ENCODE measurements around the gene UNG. TPM values are rescaled to one million over a fixed set of nuclear protein-coding genes. Genes with fewer than 3 reads are reported as not detected.

Gene UNG
- total RNA-seq, 1 donor from 2014 or later, result 32.4 TPM

- Mint-ChIP-seq H3K4me1 (ENCODE audit: low read depth, unreplicated experiment) (peaks cover 23% of the 10 kb centered on the region), H3K36me3 (ENCODE audit: unreplicated experiment) (no peaks in the 10 kb centered on the region), H3K27ac (ENCODE audit: unreplicated experiment) (no peak overlapping the region), H3K27me3 (ENCODE audit: unreplicated experiment) (peaks cover 2% of the 10 kb centered on the region), H3K4me3 (ENCODE audit: unreplicated experiment) (peak overlapping the region; percentile 98), H3K9me3 (ENCODE audit: unreplicated experiment) (peaks cover 5% of the 10 kb centered on the region)
- TF ChIP-seq CTCF (IDR thresholded peaks at IDR 0.05; ENCODE audit: partially characterized antibody, unreplicated experiment), result no peak
- no peak for DNase-seq
Observed at GRCh38 chr12:109097140-109097434, 310 bp upstream of the UNG start.

- peaks cover 5% of the 10 kb centered on the region for H3K9me3 Mint-ChIP-seq (ENCODE audit: unreplicated experiment)
- DNase-seq, result no peak
- TF ChIP-seq CTCF (IDR thresholded peaks at IDR 0.05; ENCODE audit: partially characterized antibody, unreplicated experiment), result no peak
- H3K4me1 Mint-ChIP-seq (ENCODE audit: low read depth, unreplicated experiment), result peaks cover 17% of the 10 kb centered on the region
- H3K36me3 Mint-ChIP-seq (ENCODE audit: unreplicated experiment), result no peaks in the 10 kb centered on the region
- peak overlapping the region; percentile 98 for H3K4me3 Mint-ChIP-seq (ENCODE audit: unreplicated experiment)
- peaks cover 2% of the 10 kb centered on the region for H3K27me3 Mint-ChIP-seq (ENCODE audit: unreplicated experiment)
- H3K27ac Mint-ChIP-seq (ENCODE audit: unreplicated experiment), result peak overlapping the region; percentile 94
Observed at GRCh38 chr12:109098183-109098604, 797 bp downstream of the UNG start.

- no peaks in the 10 kb centered on the region for H3K36me3 Mint-ChIP-seq (ENCODE audit: unreplicated experiment)
- peaks cover 3% of the 10 kb centered on the region for H3K27me3 Mint-ChIP-seq (ENCODE audit: unreplicated experiment)
- no peak for TF ChIP-seq CTCF (IDR thresholded peaks at IDR 0.05; ENCODE audit: partially characterized antibody, unreplicated experiment)
- peaks cover 5% of the 10 kb centered on the region for H3K9me3 Mint-ChIP-seq (ENCODE audit: unreplicated experiment)
- peak overlapping the region; percentile 94 for H3K27ac Mint-ChIP-seq (ENCODE audit: unreplicated experiment)
- H3K4me3 Mint-ChIP-seq (ENCODE audit: unreplicated experiment), result peak overlapping the region; percentile 98
- DNase-seq, result no peak
- peaks cover 17% of the 10 kb centered on the region for H3K4me1 Mint-ChIP-seq (ENCODE audit: low read depth, unreplicated experiment)
Observed at GRCh38 chr12:109098651-109099050, 1.3 kb downstream of the UNG start.

GRCh38 chr12:109099431-109100020 lies 2.1 kb downstream of the UNG start:
- Mint-ChIP-seq H3K27ac (ENCODE audit: unreplicated experiment) (no peak overlapping the region), H3K27me3 (ENCODE audit: unreplicated experiment) (peaks cover 3% of the 10 kb centered on the region), H3K4me1 (ENCODE audit: low read depth, unreplicated experiment) (peaks cover 17% of the 10 kb centered on the region), H3K4me3 (ENCODE audit: unreplicated experiment) (peak overlapping the region; percentile 98), H3K9me3 (ENCODE audit: unreplicated experiment) (peaks cover under 1% of the 10 kb centered on the region), H3K36me3 (ENCODE audit: unreplicated experiment) (no peaks in the 10 kb centered on the region)
- no peak for TF ChIP-seq CTCF (IDR thresholded peaks at IDR 0.05; ENCODE audit: partially characterized antibody, unreplicated experiment)
- DNase-seq, result no peak

- peaks cover 3% of the 10 kb centered on the region for H3K27me3 Mint-ChIP-seq (ENCODE audit: unreplicated experiment)
- no peaks in the 10 kb centered on the region for H3K36me3 Mint-ChIP-seq (ENCODE audit: unreplicated experiment)
Observed at GRCh38 chr12:109100741-109101140, 3.3 kb downstream of the UNG start.

More at GRCh38 chr12:109100741-109101140, 3.3 kb downstream of the UNG start:
- no peak for DNase-seq
- no peak overlapping the region for H3K27ac Mint-ChIP-seq (ENCODE audit: unreplicated experiment)
- TF ChIP-seq CTCF (IDR thresholded peaks at IDR 0.05; ENCODE audit: partially characterized antibody, unreplicated experiment), result no peak
- no peaks in the 10 kb centered on the region for H3K9me3 Mint-ChIP-seq (ENCODE audit: unreplicated experiment)
- peaks cover 17% of the 10 kb centered on the region for H3K4me1 Mint-ChIP-seq (ENCODE audit: low read depth, unreplicated experiment)
- no peak overlapping the region for H3K4me3 Mint-ChIP-seq (ENCODE audit: unreplicated experiment)
